ENCODE data around the gene PTMA.

Gene PTMA

DNA sequence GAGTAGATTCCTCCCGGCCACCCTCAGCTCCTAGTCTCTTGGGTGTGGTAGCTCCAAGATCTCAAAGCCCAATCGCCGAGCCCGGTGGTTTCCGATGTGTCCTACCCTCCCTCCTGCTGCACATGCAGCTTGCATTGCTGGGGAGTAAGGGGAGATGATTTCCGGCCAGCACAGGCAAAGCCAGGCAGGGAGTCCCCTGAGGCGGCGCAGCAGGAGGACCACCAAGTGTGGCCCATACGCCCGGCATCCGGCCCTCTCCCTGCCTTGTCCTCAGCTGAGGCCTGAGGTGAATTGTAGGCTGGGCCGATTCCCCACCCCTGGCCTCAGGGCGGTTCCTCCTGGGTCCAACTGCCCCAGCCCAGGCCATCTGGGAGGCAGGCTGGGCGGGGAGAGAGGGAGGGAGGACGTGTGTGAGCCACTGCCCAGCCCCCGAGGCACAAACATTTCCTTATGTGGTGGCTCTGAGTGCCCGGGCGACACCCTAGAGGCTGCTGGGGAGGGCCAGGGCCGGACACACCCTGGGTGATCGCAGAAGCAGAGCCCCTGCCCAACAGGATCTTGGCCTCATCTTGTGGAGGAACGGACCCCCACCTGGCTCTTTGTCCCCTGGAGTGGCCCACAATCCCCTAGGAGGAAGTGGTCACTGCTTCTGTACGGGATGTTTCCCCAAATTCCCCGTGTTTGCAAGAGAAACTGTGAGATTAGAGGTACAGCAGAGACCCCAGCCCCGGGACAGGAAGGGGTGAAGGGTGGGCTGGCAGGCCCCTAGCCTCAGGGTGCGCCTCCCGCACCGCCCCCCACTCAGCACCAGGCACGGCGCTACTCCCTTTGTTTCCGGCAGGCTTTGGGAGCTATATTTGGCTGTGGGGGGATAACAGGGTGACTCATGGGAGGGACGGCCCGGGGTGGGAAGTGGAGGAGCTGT, 41.9 kb upstream of the PTMA start (continued):
- TF ChIP-seq TOX (CRISPR knock-in tag; IDR thresholded peaks at IDR 0.05; ENCODE audit: borderline replicate concordance), result no peak
- TF ChIP-seq, protein P1, sequence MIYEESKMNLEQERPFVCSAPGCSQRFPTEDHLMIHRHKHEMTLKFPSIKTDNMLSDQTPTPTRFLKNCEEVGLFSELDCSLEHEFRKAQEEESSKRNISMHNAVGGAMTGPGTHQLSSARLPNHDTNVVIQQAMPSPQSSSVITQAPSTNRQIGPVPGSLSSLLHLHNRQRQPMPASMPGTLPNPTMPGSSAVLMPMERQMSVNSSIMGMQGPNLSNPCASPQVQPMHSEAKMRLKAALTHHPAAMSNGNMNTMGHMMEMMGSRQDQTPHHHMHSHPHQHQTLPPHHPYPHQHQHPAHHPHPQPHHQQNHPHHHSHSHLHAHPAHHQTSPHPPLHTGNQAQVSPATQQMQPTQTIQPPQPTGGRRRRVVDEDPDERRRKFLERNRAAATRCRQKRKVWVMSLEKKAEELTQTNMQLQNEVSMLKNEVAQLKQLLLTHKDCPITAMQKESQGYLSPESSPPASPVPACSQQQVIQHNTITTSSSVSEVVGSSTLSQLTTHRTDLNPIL (CRISPR knock-in tag; IDR thresholded peaks at IDR 0.05; ENCODE audit: low read depth), result no peak

DNA sequence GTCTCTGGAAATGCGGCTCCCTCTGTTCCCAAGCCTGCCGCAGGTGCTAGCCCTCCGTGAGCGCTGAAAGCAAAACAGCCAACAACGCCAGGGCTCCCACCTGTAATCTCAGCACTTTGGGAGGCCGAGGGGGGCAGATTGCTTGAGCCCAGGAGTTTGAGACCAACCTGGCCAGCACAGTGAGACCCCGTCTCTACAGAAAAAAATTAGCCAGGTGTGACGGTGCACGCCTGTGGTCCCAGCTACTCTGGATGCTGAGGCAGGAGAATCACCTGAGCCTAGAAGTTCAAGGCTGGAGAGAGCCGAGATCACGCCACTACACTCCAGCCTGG, 41.3 kb upstream of the PTMA start:
- TF ChIP-seq, protein P2, sequence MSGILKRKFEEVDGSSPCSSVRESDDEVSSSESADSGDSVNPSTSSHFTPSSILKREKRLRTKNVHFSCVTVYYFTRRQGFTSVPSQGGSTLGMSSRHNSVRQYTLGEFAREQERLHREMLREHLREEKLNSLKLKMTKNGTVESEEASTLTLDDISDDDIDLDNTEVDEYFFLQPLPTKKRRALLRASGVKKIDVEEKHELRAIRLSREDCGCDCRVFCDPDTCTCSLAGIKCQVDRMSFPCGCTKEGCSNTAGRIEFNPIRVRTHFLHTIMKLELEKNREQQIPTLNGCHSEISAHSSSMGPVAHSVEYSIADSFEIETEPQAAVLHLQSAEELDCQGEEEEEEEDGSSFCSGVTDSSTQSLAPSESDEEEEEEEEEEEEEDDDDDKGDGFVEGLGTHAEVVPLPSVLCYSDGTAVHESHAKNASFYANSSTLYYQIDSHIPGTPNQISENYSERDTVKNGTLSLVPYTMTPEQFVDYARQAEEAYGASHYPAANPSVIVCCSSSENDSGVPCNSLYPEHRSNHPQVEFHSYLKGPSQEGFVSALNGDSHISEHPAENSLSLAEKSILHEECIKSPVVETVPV (CRISPR knock-in tag; IDR thresholded peaks at IDR 0.05), result no peak
- no peak for TF ChIP-seq ZFP30 (CRISPR knock-in tag; IDR thresholded peaks at IDR 0.05)
- TF ChIP-seq ISL1 (CRISPR knock-in tag; IDR thresholded peaks at IDR 0.05), result no peak
- TF ChIP-seq, protein P3, sequence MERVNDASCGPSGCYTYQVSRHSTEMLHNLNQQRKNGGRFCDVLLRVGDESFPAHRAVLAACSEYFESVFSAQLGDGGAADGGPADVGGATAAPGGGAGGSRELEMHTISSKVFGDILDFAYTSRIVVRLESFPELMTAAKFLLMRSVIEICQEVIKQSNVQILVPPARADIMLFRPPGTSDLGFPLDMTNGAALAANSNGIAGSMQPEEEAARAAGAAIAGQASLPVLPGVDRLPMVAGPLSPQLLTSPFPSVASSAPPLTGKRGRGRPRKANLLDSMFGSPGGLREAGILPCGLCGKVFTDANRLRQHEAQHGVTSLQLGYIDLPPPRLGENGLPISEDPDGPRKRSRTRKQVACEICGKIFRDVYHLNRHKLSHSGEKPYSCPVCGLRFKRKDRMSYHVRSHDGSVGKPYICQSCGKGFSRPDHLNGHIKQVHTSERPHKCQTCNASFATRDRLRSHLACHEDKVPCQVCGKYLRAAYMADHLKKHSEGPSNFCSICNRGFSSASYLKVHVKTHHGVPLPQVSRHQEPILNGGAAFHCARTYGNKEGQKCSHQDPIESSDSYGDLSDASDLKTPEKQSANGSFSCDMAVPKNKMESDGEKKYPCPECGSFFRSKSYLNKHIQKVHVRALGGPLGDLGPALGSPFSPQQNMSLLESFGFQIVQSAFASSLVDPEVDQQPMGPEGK (CRISPR knock-in tag; IDR thresholded peaks at IDR 0.05; ENCODE audit: borderline replicate concordance), result no peak
- TF ChIP-seq, protein P1 (CRISPR knock-in tag; IDR thresholded peaks at IDR 0.05; ENCODE audit: low read depth), result no peak
- no peak for TF ChIP-seq ZNF70 (CRISPR knock-in tag; IDR thresholded peaks at IDR 0.05)
- TF ChIP-seq ZNF8 (CRISPR knock-in tag; IDR thresholded peaks at IDR 0.05), result no peak
- no peak for TF ChIP-seq ZC3H10 (CRISPR knock-in tag; IDR thresholded peaks at IDR 0.05)
- no peak for TF ChIP-seq TCF4 (CRISPR knock-in tag; IDR thresholded peaks at IDR 0.05; ENCODE audit: borderline replicate concordance)
- ATAC-seq, result no peak

DNA sequence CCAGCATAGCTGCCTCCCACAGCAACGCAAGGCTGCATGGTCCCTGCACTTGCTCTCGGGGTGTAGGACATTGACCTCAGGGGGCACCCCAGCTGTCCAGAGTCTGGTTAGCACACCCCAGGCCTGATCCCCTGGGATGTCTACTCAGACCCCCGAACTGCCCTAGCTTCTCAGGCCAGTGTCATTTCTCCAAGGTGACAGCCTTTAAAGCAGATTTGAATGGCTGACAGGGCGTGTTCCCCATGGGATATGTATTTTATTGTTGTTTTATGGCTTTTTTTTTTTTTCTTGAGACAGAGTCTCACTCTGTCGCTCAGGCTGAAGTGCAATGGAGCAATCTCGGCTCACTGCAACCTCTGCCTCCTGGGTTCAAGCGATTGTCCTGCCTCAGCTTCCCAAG, 40.8 kb upstream of the PTMA start:
- TF ChIP-seq GLIS3 (CRISPR knock-in tag; IDR thresholded peaks at IDR 0.05), result no peak
- TF ChIP-seq BACH2 (CRISPR knock-in tag; IDR thresholded peaks at IDR 0.05; ENCODE audit: borderline replicate concordance), result no peak
- TF ChIP-seq PPARA (CRISPR knock-in tag; IDR thresholded peaks at IDR 0.05; ENCODE audit: borderline replicate concordance), result no peak
- TF ChIP-seq, protein P3 (CRISPR knock-in tag; IDR thresholded peaks at IDR 0.05; ENCODE audit: borderline replicate concordance), result no peak
- no peak for TF ChIP-seq ESRRG (CRISPR knock-in tag; IDR thresholded peaks at IDR 0.05)
- no peak for TF ChIP-seq ARNTL (CRISPR knock-in tag; IDR thresholded peaks at IDR 0.05; ENCODE audit: borderline replicate concordance, low read depth)
- TF ChIP-seq SNAI2 (CRISPR knock-in tag; IDR thresholded peaks at IDR 0.05), result no peak
- TF ChIP-seq, protein P4, sequence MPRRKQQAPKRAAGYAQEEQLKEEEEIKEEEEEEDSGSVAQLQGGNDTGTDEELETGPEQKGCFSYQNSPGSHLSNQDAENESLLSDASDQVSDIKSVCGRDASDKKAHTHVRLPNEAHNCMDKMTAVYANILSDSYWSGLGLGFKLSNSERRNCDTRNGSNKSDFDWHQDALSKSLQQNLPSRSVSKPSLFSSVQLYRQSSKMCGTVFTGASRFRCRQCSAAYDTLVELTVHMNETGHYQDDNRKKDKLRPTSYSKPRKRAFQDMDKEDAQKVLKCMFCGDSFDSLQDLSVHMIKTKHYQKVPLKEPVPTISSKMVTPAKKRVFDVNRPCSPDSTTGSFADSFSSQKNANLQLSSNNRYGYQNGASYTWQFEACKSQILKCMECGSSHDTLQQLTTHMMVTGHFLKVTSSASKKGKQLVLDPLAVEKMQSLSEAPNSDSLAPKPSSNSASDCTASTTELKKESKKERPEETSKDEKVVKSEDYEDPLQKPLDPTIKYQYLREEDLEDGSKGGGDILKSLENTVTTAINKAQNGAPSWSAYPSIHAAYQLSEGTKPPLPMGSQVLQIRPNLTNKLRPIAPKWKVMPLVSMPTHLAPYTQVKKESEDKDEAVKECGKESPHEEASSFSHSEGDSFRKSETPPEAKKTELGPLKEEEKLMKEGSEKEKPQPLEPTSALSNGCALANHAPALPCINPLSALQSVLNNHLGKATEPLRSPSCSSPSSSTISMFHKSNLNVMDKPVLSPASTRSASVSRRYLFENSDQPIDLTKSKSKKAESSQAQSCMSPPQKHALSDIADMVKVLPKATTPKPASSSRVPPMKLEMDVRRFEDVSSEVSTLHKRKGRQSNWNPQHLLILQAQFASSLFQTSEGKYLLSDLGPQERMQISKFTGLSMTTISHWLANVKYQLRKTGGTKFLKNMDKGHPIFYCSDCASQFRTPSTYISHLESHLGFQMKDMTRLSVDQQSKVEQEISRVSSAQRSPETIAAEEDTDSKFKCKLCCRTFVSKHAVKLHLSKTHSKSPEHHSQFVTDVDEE (CRISPR knock-in tag; IDR thresholded peaks at IDR 0.05), result no peak
- no peak for ATAC-seq
